Measurements from ENCODE around the gene ZMYND10. TPM values are rescaled to one million over a fixed set of nuclear protein-coding genes. Genes with fewer than 3 reads are reported as not detected.

ZMYND10 gene
- total and polyA plus RNA-seq, 10 donors: 0.56 to 2.2 (median 1.2) TPM; not detected in 1

DNA sequence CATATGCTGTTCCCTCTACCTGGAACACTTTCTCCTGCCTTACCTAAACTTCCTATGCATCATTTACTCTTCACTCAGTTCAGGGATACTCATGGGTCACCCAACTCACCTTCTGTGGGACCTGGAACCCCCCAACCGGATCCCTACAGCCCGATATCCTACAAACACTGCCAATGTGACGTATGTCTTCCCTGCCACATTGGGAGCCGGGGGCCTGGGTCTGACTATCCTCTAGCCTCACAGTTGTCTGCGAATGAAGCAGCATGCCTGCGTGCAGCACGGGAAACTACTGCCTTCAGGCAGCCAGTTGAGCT, 4.6 kb upstream of the ZMYND10 start:
- Histone ChIP-seq H3K4me1 (peaks cover 19 to 98% (median 75%) of the 10 kb centered on the region in 6 donors), H3K36me3 (peaks cover 0 to 60% (median 41%) of the 10 kb centered on the region in 6 donors), H3K9me3 (no peaks in the 10 kb centered on the region), H3K27me3 (replicated peaks in 1 of 7) (no peaks in the 10 kb centered on the region), H3K27ac (peak overlapping the region; percentile 92 to 100 (median 94)), H3K4me3 (peak overlapping the region; percentile 52 to 93 (median 63))
- 12 to 19% (median 13%) methylated on average over 7 of the region's 7 CpGs for WGBS, 5 donors
- TF ChIP-seq POLR2A (IDR thresholded peaks at IDR 0.05) (no peak), POLR2AphosphoS5 (IDR thresholded peaks at IDR 0.05) (no peak)
- TF ChIP-seq, protein P1, sequence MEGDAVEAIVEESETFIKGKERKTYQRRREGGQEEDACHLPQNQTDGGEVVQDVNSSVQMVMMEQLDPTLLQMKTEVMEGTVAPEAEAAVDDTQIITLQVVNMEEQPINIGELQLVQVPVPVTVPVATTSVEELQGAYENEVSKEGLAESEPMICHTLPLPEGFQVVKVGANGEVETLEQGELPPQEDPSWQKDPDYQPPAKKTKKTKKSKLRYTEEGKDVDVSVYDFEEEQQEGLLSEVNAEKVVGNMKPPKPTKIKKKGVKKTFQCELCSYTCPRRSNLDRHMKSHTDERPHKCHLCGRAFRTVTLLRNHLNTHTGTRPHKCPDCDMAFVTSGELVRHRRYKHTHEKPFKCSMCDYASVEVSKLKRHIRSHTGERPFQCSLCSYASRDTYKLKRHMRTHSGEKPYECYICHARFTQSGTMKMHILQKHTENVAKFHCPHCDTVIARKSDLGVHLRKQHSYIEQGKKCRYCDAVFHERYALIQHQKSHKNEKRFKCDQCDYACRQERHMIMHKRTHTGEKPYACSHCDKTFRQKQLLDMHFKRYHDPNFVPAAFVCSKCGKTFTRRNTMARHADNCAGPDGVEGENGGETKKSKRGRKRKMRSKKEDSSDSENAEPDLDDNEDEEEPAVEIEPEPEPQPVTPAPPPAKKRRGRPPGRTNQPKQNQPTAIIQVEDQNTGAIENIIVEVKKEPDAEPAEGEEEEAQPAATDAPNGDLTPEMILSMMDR (IDR thresholded peaks at IDR 0.05 in 8 of 11, conservative IDR thresholded peaks at IDR 0.05 in 3 of 11): no peak
- intact Hi-C loops (cut with DNase I; ENCODE audit: low total_unique reads): no loop called here
- no peak for DNase-seq

- H3K27ac ChIP-seq: peak overlapping the region in 5 of 8 donors; percentile 8 to 38 (median 18)
Measured at GRCh38 chr3:50347187-50347813, 1.8 kb upstream of the ZMYND10 start.

GRCh38 chr3:50345008-50345407, 524 bp downstream of the ZMYND10 start:
- H3K4me3 ChIP-seq: peak overlapping the region in 5 of 8 donors; percentile 11 to 61 (median 35)
- intact Hi-C loops (cut with DNase I; ENCODE audit: low total_unique reads): no loop called here
- TF ChIP-seq, protein P1 (IDR thresholded peaks at IDR 0.05 in 8 of 11, conservative IDR thresholded peaks at IDR 0.05 in 3 of 11): no peak

More at GRCh38 chr3:50347187-50347813, 1.8 kb upstream of the ZMYND10 start:
- Histone ChIP-seq H3K4me3 (no peak overlapping the region), H3K4me1 (peaks cover 20 to 91% (median 66%) of the 10 kb centered on the region in 6 donors), H3K36me3 (peaks cover 0 to 31% (median 15%) of the 10 kb centered on the region in 6 donors), H3K27me3 (replicated peaks in 1 of 7) (no peaks in the 10 kb centered on the region), H3K9me3 (no peaks in the 10 kb centered on the region)
- 8 to 28% (median 27%) methylated on average over 11 to 14 of the region's 14 CpGs for WGBS, 5 donors
- TF ChIP-seq POLR2A (IDR thresholded peaks at IDR 0.05) (no peak), POLR2AphosphoS5 (IDR thresholded peaks at IDR 0.05) (no peak)
- TF ChIP-seq, protein P1 (IDR thresholded peaks at IDR 0.05 in 8 of 11, conservative IDR thresholded peaks at IDR 0.05 in 3 of 11): peak; percentile 26 to 71 (median 56)
- DNase-seq: peak; percentile 89
- intact Hi-C loops (cut with DNase I; ENCODE audit: low total_unique reads): loop anchor here (2.0 kb wide), 1 partner anchor 196 kb away; no protein-coding TSS in a partner anchor

GRCh38 chr3:50342813-50343633, 2.5 kb downstream of the ZMYND10 start:
- Histone ChIP-seq H3K4me3 (no peak overlapping the region), H3K27ac (peak overlapping the region in 3 of 8 donors; percentile 97 to 99 (median 99)), H3K27me3 (replicated peaks in 1 of 7) (no peaks in the 10 kb centered on the region), H3K36me3 (peaks cover 0 to 8% (median 6%) of the 10 kb centered on the region in 6 donors), H3K9me3 (no peaks in the 10 kb centered on the region), H3K4me1 (peaks cover 37 to 93% (median 72%) of the 10 kb centered on the region in 6 donors)
- 80 to 95% (median 85%) methylated on average over 12 to 13 of the region's 13 CpGs for WGBS, 5 donors
- peak; percentile 80 for DNase-seq
- intact Hi-C loops (cut with DNase I; ENCODE audit: low total_unique reads): no loop called here
- TF ChIP-seq, protein P1 (IDR thresholded peaks at IDR 0.05 in 8 of 11, conservative IDR thresholded peaks at IDR 0.05 in 3 of 11): no peak
- no peak for TF ChIP-seq POLR2A (IDR thresholded peaks at IDR 0.05)

More at GRCh38 chr3:50345008-50345407, 524 bp downstream of the ZMYND10 start:
- Histone ChIP-seq H3K27me3 (replicated peaks in 1 of 7) (no peaks in the 10 kb centered on the region), H3K27ac (peak overlapping the region in 1 of 8 donors; percentile 59), H3K4me1 (peaks cover 18 to 93% (median 68%) of the 10 kb centered on the region in 6 donors), H3K36me3 (peaks cover 0 to 23% (median 14%) of the 10 kb centered on the region in 6 donors), H3K9me3 (no peaks in the 10 kb centered on the region)
- DNase-seq: no peak
- 78 to 86% (median 84%) methylated on average over 6 to 8 of the region's 8 CpGs for WGBS, 5 donors
